B cell (primary cell): ENCODE data around the gene FAM120B. TPM values are rescaled to one million over a fixed set of nuclear protein-coding genes. Genes with fewer than 3 reads are reported as not detected.

Source experiments
- ATAC-seq: fragments of 200-7000 bp; cut with Tn5 transposase; one replicate; pipeline ENCODE4 v1.10.0; 2021; ENCODE audit warnings: low read depth, mild to moderate bottlenecking, moderate number of reproducible peaks, moderate library complexity
- CTCF ChIA-PET: fragments of 350-600 bp; sonication (Branson Sonifier 250); formaldehyde crosslinking; loops from one replicate; lab custom pipeline; 2021; ENCODE audit warnings: antibody characterized with exemption, inconsistent platforms; lab: Charles Lee
- POLR2A ChIA-PET: fragments of 350-600 bp; sonication (Branson Sonifier 250); formaldehyde crosslinking; loops from one replicate; lab custom pipeline; 2021; ENCODE audit warnings: antibody characterized with exemption; lab: Charles Lee
- DNase-seq: peaks from one replicate; pipeline ENCODE4 v3.0.0; 2013
- H2AFZ ChIP-seq: 2 replicates; pipeline ENCODE4 v1.6.1; 2012; ENCODE audit warnings: mild to moderate bottlenecking, low read depth, low read length; ENCODE audit not compliant: insufficient read depth, poor library complexity, severe bottlenecking
- H3K27ac ChIP-seq, 2 donors: 1 replicate in 1 of 2; 2 replicates in 1 of 2; pipeline ENCODE4 v1.5.1; 2012 to 2013; ENCODE audit warnings: low read length in 2 of 2, mild to moderate bottlenecking in 2 of 2, moderate library complexity in 1 of 2
- H3K27me3 ChIP-seq, 4 experiments: fragments of 200-600 bp in 1 of 4; sonication (generic) in 1 of 4; replicated peaks in 1 of 4; 1 replicate in 2 of 4; 2 replicates in 2 of 4; pipeline versions ENCODE4 v1.6.1 to v1.7.0; 2013 to 2016; ENCODE audit warnings: low read length in 3 of 4, mild to moderate bottlenecking in 2 of 4, mixed read lengths in 1 of 4, moderate library complexity in 1 of 4; ENCODE audit not compliant: insufficient read depth in 4 of 4, control insufficient read depth in 3 of 4; ENCODE audit errors: control extremely low read depth in 1 of 4
- H3K36me3 ChIP-seq, 2 experiments: replicated peaks in 1 of 2; 1 replicate in 1 of 2; 2 replicates in 1 of 2; pipeline versions ENCODE4 v1.6.1 to v1.7.1; 2013; ENCODE audit warnings: low read length in 1 of 2; ENCODE audit not compliant: insufficient read depth in 2 of 2, control insufficient read depth in 1 of 2; ENCODE audit errors: control extremely low read depth in 1 of 2, extremely low read depth in 1 of 2
- H3K4me1 ChIP-seq, 2 donors: fragments of 200-600 bp in 1 of 2; sonication (generic) in 1 of 2; 1 replicate in 1 of 2; 2 replicates in 1 of 2; pipeline versions ENCODE4 v1.5.1 to v1.6.1; 2013 to 2017; ENCODE audit warnings: low read length in 2 of 2; ENCODE audit not compliant: control insufficient read depth in 2 of 2, insufficient read depth in 2 of 2
- H3K4me2 ChIP-seq: replicated peaks from 2 replicates; pipeline ENCODE3; 2012; ENCODE audit warnings: mild to moderate bottlenecking, low read depth, low read length; ENCODE audit not compliant: poor library complexity, severe bottlenecking
- H3K4me3 ChIP-seq, 5 experiments: fragments of 200-600 bp in 1 of 5; sonication (generic) in 1 of 5; 1 replicate in 3 of 5; 2 replicates in 2 of 5; pipeline versions ENCODE4 v1.5.1 to v1.7.0; 2011 to 2016; ENCODE audit warnings: low read length in 4 of 5, mild to moderate bottlenecking in 4 of 5, low read depth in 2 of 5, control low read depth in 1 of 5, moderate library complexity in 1 of 5; ENCODE audit not compliant: insufficient read depth in 1 of 5; ENCODE audit errors: control extremely low read depth in 1 of 5, extremely low read depth in 1 of 5
- H3K79me2 ChIP-seq: fragments of 200-600 bp; sonication (generic); one replicate; pipeline ENCODE4 v1.6.0; 2016; ENCODE audit warnings: low read length; ENCODE audit not compliant: control insufficient read depth, insufficient read depth
- H3K9ac ChIP-seq: fragments of 200-600 bp; sonication (generic); 2 replicates; pipeline ENCODE4 v1.6.1; 2017; ENCODE audit warnings: mild to moderate bottlenecking, low read length, moderate library complexity
- H3K9me3 ChIP-seq, 3 donors: one replicate each; pipeline versions ENCODE4 v1.6.1 to v1.7.1; 2013; ENCODE audit warnings: low read length in 2 of 3; ENCODE audit not compliant: control insufficient read depth in 2 of 3, insufficient read depth in 1 of 3; ENCODE audit errors: control extremely low read depth in 1 of 3
- H4K20me1 ChIP-seq: 2 replicates; pipeline ENCODE4 v1.6.0; 2012; ENCODE audit warnings: mild to moderate bottlenecking, low read length; ENCODE audit not compliant: insufficient read depth, control insufficient read depth, poor library complexity, severe bottlenecking
- H3K27ac Mint-ChIP-seq: one replicate; pipeline ENCODE4 v1.8.0; 2021; ENCODE audit warnings: mixed read lengths
- H3K27me3 Mint-ChIP-seq: one replicate; pipeline ENCODE4 v1.8.0; 2021; ENCODE audit warnings: mixed read lengths
- H3K4me1 Mint-ChIP-seq: one replicate; pipeline ENCODE4 v1.8.0; 2021; ENCODE audit warnings: mixed read lengths
- H3K4me3 Mint-ChIP-seq: one replicate; pipeline ENCODE4 v1.8.0; 2021; ENCODE audit warnings: mixed read lengths
- H3K9me3 Mint-ChIP-seq: one replicate; pipeline ENCODE4 v1.8.0; 2022; ENCODE audit warnings: mixed read lengths; ENCODE audit not compliant: insufficient read depth
- CTCF ChIP-seq: fragments of 200-600 bp; IDR thresholded peaks from one replicate; pipeline ENCODE4 v1.8.0; 2022; ENCODE audit warnings: antibody characterized with exemption, mild to moderate bottlenecking
- EZH2 ChIP-seq: IDR thresholded peaks from 2 replicates; pipeline ENCODE4 v1.6.1; 2012; ENCODE audit warnings: borderline replicate concordance, low read depth, mild to moderate bottlenecking, moderate library complexity, low read length; ENCODE audit not compliant: insufficient read depth, poor library complexity, severe bottlenecking
- WGBS: methylation state at CpG from one replicate; pipeline ENCODE4 v1.1.5; 2013; ENCODE audit warnings: missing lambda C conversion rate; ENCODE audit not compliant: insufficient coverage; 5-methylcytosine and 5-hydroxymethylcytosine counted together
- intact Hi-C: fragments of 100-400 bp; cut with micrococcal nuclease; formaldehyde crosslinking; loops from one replicate; pipeline ENCODE4 v1.10.0; 2022
- polyA plus RNA-seq: library from polyadenylated mRNA; depleted of rRNA; stranded (reverse); fragments of >200 nt; gene quantifications from 2 replicates; pipeline ENCODE4 v1.2.3, GENCODE V29; 2012
- total RNA-seq, 2 donors: library from RNA; stranded (reverse); fragments of 120-200 nt in 1 of 2; gene quantifications; 1 replicate in 1 of 2; 2 replicates in 1 of 2; pipeline versions ENCODE4 v1.2.3 to v1.2.4, GENCODE V29; 2013 to 2022

The FAM120B gene
- total and polyA plus RNA-seq, 2 donors (not counting 1 experiment from before 2014, with no cell fraction given): 12.5 to 51.7 TPM

- H3K4me2 ChIP-seq: no peak overlapping the region
- intact Hi-C loops: no loop called here
- no peak for ATAC-seq
Measured at GRCh38 chr6:170434117-170434820, 127.7 kb downstream of the FAM120B start.

More at GRCh38 chr6:170434117-170434820, 127.7 kb downstream of the FAM120B start:
- peaks cover 0 to 4% of the 10 kb centered on the region in 2 donors for H3K4me1 ChIP-seq
- H3K27ac ChIP-seq: no peak overlapping the region
- no peak overlapping the region for H3K27ac Mint-ChIP-seq
- ChIA-PET POLR2A (no interaction called here), CTCF (no interaction called here)
- no peak overlapping the region for H3K9ac ChIP-seq
- no peaks in the 10 kb centered on the region for H3K79me2 ChIP-seq
- peaks cover 4% of the 10 kb centered on the region for H3K9me3 Mint-ChIP-seq
- no peak overlapping the region for H3K4me3 ChIP-seq
- no peak overlapping the region for H2AFZ ChIP-seq
- H3K4me3 Mint-ChIP-seq: no peak overlapping the region
- WGBS: 92% methylated on average over 18 of the region's 20 CpGs
- TF ChIP-seq CTCF (no peak), EZH2 (no peak)
- H3K36me3 ChIP-seq: no peaks in the 10 kb centered on the region
- DNase-seq: no peak
- peaks cover 15% of the 10 kb centered on the region for H3K27me3 Mint-ChIP-seq
- peaks cover 7% of the 10 kb centered on the region for H3K4me1 Mint-ChIP-seq
- peaks cover 0 to 43% (median 5%) of the 10 kb centered on the region in 3 donors for H3K9me3 ChIP-seq
- H3K27me3 ChIP-seq: peaks cover 0 to 17% (median under 1%) of the 10 kb centered on the region in 4 experiments
- no peaks in the 10 kb centered on the region for H4K20me1 ChIP-seq
